Fibroblast of lung (primary cell): ENCODE data around the gene FAM98C.

Experiments used
- EZH2 ChIP-seq: IDR thresholded peaks from 2 replicates; pipeline ENCODE4 v1.5.1; 2012; ENCODE audit warnings: low read length, control low read depth, mild to moderate bottlenecking; ENCODE audit errors: missing control alignments
- TF ChIP-seq, protein P1 (sequence below), 2 donors: IDR thresholded peaks in 1 of 2; conservative IDR thresholded peaks in 1 of 2; 1 replicate in 1 of 2; 2 replicates in 1 of 2; pipeline ENCODE4 v1.5.1; 2011 to 2012; ENCODE audit warnings: low read length in 2 of 2, control low read depth in 1 of 2, inconsistent platforms in 1 of 2, low read depth in 1 of 2, mild to moderate bottlenecking in 1 of 2

DNA sequence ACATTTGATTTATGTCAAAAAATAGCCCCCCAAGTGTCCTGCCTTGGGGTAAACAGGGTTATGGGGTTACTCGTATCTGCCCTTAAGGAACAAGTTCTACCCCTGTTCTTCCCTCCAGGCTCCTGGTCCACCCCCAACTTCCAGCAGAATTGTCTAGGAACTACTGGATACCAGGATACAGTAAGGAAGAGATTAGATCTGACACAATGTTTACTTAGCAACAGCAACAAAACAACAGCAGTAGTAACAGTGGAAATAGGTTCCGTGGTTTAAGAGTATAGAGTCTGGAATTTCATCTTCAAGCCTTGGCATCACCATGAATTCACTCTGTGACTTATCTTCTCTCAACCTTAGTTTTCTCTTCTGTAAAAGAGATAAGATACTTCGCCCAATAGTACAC lies 1.7 kb upstream of the FAM98C start:
- TF ChIP-seq, protein P1, sequence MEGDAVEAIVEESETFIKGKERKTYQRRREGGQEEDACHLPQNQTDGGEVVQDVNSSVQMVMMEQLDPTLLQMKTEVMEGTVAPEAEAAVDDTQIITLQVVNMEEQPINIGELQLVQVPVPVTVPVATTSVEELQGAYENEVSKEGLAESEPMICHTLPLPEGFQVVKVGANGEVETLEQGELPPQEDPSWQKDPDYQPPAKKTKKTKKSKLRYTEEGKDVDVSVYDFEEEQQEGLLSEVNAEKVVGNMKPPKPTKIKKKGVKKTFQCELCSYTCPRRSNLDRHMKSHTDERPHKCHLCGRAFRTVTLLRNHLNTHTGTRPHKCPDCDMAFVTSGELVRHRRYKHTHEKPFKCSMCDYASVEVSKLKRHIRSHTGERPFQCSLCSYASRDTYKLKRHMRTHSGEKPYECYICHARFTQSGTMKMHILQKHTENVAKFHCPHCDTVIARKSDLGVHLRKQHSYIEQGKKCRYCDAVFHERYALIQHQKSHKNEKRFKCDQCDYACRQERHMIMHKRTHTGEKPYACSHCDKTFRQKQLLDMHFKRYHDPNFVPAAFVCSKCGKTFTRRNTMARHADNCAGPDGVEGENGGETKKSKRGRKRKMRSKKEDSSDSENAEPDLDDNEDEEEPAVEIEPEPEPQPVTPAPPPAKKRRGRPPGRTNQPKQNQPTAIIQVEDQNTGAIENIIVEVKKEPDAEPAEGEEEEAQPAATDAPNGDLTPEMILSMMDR (conservative IDR thresholded peaks at IDR 0.05 in 1 of 2, IDR thresholded peaks at IDR 0.05 in 1 of 2; ENCODE audit: low read depth in 1 of 2, low read length in 2 of 2) = no peak
- TF ChIP-seq EZH2 = no peak
